Inflammatory macrophage treated with lipopolysaccharide for 1 hour (primary cell): ENCODE data around the gene SPATA46.

Source experiments
- DNase-seq, 2 donors: peaks; one replicate each; pipeline ENCODE4 v3.0.0-alpha.2; 2020 to 2022

The SPATA46 gene

DNA sequence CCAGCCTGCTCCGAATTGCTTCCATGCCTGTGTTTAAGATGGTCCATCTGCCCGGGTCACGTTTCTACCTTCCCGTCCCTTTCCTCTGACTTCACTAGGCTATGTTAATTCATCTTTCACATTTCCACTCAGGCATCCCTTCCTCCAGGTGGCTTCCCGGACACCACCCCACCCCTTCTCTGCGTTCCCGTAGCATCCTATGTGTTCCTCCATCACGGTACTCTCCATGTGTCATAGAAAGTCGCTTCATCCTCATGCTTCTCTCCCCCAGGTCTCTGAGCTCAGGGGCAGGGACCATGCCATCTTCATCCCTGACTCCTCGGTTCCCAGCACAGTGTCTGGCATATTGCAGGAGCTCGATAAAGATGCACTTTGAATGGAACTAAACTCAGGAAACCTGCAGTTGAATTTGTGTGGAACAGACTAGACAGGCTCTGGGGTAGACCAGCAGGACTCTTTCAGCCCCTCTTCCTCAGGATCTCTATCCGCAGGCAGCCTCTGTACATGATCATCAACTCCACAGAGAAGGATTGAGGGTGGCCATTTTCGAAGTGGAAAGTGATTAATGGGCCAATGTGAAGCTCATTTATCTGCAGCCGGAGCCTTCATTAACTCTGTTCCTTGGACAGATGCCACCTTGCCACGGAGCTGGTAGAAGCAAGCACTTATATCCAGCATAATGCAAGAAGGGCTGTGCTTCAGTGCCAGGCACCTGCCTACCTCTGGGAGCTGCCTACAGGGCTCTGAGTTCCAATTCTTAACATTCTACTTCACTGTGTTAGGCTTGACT lies 13.9 kb upstream of the SPATA46 start:
- DNase-seq, result no peak

DNA sequence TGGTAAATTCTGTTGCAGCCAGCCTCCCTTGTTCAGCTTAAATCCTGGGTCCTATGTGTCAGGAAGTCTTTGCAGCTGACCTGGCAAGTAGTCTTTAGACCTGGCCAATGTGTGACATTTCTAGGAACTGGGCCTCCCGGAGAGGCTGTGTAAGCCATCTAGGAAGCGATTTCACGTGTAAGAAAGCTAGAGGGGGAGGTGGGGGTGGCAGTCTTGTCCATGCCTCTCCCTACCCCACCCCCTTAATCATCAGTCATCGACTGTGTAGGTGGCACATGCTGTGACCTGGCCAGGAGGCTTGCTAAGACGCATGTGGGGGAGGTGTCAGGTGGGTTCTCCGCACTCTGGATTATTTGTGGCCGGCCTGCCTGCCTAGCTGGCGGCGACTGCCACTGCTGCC lies 13.3 kb upstream of the SPATA46 start:
- DNase-seq, result no peak

DNA sequence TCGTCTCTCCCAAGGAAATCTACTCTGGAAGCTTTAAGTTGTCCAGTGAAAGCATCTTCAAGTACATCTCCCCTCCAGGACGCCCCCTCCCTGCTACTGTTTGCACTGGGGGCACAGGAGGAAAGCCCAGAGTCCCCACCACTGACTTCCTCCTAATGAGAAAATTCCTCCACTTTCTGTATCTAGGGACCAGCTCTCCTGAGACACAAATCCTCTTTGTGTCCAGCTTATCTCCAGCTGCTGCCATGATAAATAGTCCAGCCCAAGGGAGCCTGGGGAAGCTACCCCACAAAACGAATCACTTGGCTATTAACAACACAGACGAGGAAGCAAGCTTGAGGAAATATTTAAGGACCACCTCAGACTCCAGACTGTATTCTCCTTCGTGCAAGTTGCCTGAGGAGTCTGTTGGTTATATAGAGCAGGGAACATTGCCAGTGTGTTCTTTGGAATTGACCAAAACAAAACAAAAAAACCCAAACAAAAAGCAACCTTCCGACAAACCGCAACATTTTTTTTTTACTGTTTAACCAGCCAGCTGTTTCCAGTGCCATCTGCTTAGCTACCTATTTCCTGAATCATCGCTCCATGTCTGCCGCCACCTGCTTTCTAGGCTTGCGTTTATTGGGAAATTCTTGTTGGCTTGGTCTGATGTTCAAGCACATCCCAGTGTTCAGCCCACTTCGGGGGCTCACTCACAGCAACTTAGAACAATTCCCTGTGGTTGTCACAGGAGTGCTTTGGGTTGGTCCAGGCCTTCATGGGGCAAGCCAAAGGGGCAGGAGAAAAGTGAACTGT lies 12.6 kb upstream of the SPATA46 start:
- DNase-seq, result no peak

DNA sequence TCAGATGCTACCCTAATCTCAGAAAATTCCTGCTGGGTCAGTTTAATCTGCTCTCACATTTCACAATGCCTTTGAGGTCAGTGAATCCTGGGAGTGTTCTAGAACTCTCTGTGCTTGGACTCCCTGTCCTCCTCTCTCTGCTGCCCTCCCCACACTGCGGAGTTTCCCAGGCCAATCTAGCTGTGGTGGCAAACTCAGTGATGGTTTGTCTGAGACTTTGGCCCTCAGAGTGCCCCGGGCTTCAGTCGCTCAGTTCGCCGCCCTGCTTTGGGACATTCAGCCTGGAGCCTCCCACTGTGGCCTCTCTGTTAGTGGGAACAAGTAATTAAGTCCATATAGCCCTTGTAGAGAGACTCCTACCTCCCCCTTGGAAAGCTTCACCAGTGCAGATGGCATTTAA lies 12.0 kb upstream of the SPATA46 start:
- no peak for DNase-seq

DNA sequence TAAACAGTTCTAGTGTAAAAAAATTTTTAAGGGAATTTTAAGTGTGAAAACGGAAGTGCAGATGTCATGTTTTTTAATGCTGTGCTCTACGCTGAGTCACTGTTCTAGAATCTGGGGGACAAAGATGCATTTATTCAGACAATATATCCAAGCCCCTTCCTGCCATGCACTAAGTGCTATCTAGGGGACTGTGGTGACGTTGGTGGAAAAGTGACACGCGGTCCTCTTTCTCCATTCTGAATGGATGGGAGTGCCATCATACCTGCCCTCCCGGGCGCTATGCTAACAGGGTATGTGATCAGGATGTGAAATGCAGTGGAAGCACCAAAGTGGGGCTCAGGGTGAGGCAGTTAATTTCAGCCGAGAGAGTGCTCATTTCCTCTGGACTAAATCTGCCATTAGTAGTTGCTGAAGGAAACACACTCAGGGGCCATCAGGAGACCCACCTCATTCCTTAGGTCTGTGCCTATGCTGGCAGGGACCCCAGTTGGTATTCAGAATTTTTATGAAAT lies 11.5 kb upstream of the SPATA46 start:
- DNase-seq, result no peak

DNA sequence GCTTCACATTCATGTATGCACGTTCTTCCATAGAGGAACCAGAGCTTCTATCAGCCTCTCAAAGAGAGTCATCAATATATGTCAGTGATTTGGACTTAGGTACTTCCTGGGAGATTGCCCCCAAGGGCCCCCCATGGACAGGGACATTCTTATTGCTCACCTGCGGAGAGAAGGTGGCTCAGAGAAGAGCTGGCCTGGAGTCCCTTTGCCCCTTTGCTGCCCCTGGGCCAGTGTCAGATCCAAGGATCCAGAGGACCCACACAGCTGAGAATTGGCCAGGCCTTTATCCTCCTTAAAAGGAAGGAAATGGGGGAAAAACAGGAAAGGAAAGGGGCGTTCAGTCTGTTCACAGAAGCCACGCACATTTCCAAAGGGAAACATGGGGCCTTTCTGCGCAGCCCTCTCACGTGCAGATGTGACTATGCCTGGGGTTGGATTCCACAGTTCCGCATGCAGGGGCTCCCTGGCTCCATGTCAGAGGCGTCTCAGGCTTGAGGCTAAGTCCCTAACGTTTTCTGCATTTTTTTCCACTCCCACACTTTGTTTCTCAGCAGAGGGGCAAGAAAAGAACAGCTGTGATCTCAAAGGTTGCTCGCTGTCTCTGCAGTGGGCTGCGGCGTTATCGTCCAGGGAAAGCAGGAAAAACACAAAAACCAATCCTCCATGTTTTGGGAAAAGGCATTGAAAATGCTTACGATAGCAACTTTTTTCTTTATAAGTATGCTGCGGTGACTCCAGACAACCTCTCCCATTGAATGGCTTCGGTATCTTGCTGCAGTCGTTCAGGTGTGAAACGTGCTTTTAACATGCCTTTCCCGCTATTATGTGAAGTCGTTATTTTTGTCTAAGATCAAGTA lies 10.8 kb upstream of the SPATA46 start:
- DNase-seq, result no peak

DNA sequence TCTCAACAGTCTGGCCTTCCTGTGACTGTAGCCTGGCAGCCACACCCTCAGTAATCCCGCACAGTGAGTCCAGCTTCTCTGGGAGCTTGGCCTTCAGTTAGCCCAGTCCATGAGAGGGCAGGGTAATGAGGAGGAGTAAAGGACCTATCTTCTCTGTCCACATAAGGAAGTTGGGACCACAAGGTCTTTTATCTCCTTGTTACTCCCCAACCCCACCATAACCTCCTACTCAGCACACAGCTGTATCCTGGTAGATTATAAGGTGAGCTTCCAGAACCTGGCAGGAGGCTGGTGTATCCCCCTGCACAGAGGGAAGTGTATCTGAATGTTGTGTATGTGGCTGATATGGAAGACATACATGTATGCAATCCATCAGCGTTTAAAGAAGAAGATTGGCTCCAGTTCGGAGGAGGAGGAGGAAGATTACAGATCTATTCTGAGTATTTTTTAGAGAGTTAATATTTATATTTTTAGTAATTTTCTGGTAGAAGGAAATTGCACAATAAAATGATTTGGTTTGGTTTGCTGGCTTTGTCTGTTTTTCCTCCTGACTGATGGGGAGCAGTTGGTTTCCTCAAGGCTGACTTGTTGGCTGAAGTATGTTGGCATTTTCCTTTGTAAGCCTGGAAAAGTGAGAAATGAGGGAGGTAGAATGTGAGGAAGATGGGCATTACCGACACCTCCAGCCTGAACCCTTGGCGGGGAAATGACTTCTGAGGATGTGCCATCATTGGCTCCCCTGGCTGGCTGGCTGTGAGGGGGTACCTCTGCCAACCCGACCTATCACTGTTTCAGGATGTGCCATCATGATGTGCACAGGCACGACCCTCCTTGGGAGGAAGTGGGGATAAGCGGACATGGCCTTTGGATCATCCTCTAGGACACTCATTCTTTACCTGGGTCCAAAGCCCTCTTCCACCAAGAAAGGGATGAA lies 9.9 kb upstream of the SPATA46 start:
- DNase-seq, result no peak

DNA sequence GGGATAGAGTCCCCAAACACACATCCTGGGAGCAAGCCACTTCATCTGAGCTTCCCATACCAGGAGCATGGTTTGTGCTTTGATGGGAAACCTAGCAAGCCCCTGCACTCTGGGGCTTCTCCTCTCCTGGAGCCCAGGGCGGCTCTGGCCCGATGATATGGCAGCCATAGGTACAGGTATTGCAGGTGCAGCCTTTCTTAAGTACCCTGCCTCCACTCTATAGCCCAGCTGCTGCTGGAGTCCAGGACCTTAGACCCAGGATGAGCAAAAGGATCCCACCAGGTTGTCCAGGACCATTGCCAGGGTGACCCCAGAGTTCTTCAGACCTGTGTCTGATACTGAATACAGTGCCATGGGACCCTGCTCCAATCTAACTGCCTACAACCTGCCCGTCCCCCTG lies 9.0 kb upstream of the SPATA46 start:
- no peak for DNase-seq

DNA sequence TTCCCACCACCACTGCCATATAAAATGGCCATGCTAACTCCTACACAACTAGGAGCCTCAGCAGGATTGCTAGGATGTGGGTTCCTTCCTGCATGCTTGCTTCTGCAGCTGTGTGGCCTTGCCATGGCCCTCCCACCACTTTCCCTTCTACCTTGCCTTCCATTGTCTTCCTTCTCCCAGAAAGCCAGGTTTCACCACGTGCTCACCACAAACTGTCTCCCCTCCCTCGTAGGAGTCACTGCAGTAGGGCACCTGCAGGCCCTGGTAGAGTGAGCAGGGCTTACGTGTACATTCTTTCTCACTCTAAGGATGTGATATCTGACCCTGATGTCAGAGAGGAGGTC lies 8.6 kb upstream of the SPATA46 start:
- DNase-seq, result no peak

DNA sequence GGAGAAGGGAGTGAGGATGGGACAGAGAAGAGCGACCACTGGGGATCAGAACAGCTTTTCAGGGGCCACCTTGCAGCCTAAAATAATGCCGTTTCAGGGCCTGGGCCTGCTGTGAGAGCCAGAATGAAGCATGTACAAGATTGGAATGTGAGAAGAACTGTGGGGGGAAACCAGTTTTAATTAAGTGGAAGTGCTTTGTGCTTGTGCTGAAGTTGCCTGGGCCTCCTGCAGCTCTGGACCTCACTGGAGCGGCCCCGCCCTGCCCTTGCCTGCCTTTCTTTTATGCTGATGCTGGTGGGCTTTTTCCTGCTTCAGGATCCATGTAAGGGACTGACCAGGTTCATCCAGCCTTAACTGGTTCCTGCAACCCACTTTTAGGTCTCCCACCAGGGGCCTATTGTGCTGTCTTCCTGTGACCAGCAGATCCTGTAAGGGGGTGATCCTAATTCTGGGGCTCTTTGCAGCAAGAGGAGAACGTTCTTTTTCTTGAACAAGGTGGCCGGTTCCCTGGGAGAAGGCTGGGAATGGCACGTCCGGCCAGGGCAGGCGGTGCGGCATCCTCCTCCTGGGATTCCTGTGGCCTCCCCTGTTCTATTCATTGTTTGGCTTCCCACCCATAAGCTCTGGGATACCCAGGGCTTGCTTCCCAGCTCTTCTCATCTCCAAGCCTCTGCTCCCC lies 8.1 kb upstream of the SPATA46 start:
- DNase-seq, result no peak

DNA sequence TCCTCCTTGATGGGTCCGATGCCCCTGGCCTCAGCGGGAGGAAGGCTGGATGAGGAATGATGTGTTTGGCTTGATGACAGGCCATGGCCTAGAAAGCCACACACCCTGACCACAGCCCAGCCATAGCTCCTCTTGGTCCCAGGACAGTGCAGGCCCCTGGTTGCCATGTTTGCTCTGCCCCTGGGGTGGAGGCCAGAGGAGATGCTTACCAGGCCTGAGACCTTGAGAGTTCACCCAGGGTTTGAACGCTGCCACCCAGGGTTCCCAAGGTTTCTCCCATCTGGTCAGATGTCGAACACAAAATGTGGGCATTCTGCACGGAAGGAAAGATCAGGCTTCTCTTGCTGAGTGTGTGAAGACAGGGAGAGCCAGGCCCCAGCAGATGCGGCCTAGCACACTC lies 7.5 kb upstream of the SPATA46 start:
- no peak for DNase-seq

DNA sequence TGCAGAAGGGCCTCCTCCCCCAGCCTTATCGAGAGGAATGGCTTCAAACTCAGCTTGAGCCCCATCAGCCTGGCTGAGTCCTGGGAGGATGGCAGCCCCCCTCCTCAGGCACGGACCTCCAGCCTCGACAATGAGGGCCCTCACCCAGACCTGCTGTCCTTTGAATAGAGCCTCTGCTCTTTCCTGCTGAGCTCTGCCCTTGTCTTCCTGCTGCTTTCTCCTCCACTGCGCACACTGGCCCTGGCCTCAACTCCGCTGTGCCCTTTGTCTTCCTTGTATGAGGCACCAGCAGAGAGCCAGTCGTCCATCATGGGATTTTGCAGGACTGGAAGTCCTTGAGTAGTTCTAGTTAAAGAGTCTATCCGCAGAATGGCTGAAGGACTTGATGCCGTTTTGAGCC lies 6.9 kb upstream of the SPATA46 start:
- DNase-seq, result no peak

DNA sequence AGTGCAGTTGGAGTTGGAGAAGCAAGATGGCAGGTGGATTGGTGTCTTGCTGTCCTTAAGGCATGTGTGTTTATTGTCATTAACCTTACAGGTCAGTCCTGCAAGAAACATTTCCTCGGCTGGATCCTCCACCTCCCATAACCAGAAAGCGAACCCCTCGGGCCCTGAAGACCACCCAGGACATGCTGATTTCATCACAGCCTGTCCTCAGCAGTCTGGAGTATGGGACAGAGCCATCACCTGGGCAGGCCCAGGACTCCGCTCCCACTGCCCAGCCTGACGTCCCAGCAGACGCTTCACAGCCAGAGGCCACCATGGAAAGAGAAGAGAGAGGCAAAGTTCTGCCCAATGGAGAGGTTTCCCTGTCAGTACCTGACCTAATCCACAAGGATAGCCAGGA lies 6.4 kb upstream of the SPATA46 start:
- no peak for DNase-seq

DNA sequence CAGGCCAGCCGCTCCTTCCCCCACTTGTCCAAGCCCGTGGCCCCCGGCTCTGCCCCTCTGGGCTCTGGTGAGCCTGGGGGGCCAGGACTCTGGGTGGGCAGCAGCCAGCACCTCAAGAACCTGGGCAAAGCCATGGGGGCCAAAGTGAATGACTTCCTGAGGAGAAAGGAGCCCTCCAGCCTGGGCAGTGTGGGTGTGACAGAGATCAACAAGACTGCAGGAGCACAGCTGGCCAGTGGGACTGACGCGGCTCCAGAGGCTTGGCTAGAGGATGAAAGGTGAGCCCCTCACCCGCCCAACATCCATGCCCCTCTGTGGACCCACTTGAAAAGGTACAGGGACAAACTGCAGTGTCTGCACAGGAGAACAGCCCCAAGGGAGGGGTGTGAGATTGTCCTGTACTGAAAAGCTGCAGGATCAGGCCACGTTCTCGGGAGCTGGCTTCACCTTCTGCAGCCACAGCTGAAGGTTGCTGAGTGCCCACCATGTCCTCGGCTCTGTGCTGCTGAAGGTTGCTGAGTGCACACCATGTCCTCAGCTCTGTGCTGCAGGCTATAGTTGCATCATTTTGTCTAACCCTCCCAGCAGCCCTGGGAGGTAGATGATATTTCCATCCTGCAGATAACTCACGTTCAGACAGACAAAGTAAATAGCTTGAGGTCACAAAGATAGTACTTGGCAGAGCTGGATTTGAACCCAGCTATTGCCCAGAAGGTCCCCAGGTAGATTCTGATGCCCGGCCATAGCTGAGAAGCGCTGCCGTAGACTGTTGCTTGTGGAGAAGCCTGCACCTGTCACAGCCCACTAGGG lies 5.5 kb upstream of the SPATA46 start:
- no peak for DNase-seq

DNA sequence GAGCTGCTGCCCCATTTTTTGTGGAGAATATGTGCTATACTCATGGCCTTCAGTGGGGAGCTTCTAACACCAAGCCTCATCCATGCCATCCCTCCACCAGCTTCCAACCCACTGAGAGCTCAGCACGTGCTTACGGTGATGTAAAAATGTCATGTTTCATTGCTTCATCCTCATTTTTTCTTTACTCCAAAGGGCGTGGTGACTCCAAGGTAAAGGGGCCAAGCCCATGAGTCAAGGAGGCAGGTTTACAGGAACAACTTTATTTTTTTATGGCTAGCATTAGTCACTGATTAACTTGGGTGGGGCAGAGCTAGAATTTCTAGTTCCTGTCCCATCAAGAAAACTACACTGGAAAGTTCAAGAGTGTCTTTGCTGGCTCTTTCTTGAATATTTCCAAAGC lies 4.7 kb upstream of the SPATA46 start, which contains the start of gene C1orf226:
C1orf226 (plus strand) TSS at position 346 of the 400 bp plus-strand sequence. CDS start 174 bp downstream, outside the sequence.
- no peak for DNase-seq

DNA sequence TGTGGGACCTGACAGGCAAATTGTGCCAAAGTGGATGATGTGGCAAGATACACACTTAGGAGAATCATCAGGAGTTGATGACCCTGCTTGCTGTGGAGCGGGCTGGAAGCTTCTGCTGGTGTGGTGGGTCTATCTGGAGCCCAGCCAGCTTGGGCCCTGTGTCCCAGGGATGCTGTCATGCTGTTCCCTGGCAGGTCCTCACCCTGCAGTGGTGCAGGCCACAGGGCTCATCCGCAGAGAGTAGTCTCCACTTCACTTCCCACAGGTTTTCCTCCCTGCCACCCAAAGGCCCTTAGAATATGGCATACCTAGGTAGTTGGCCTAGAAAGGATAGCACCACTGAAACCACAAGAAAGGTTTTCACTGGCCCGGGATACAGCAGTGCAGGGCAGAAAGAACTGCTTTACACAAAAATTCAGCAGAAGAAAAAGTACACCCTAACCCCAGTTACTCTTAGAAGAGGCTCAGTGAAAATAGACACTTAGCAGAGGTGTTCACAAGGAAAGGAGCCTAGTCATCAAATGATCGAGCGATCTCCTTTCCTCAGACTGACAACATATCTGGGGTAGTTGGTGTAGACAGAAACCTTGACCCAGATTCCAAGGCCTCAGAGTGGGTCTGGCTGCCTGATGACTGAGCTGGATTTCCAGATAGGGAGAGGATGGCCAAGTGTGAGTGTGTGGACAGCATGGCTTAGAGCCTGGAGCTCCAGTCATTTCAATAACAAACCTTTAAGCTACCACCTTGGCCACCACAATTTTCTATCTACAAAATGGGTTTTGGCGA lies 3.6 kb upstream of the SPATA46 start:
- DNase-seq, result no peak

DNA sequence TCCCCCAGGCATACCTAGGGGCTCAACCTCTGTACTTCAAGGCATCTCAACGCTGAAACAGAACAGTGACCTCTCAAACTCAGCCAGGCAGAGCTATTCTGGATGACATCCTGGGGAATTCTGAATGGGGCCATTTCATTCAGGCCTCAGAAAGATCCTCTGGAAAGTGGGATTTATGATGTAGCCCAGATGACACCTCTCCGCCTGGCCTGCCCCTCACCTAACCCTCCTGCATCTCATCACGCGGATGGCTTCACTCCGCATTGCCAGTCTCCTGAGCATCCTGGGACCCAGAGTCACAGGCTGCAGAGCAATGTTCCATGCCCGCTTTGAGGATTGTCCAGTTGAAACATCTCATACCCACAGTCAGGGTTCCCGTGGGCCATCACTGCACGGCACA lies 1.2 kb downstream of the SPATA46 start:
- DNase-seq, result no peak

DNA sequence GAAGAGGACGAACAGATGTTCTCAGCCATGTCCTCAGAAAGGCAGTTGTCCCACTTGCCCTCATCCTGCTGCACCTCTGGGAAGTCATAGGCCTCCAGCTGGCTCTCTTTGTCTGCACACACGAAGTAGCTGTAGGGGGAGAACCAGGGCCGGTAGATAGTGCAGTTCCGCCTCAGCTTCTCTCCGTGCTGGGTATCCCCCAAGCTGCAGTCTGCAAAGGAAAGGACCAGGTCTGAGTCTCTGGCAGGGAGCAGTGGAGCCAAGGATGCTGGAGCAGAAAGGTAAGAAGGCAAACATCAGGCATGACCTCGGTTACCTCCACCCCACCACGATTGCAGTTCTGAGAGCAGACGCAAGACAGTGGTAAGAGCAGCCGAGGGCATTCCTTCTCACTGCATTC lies 2.2 kb downstream of the SPATA46 start:
- no peak for DNase-seq

DNA sequence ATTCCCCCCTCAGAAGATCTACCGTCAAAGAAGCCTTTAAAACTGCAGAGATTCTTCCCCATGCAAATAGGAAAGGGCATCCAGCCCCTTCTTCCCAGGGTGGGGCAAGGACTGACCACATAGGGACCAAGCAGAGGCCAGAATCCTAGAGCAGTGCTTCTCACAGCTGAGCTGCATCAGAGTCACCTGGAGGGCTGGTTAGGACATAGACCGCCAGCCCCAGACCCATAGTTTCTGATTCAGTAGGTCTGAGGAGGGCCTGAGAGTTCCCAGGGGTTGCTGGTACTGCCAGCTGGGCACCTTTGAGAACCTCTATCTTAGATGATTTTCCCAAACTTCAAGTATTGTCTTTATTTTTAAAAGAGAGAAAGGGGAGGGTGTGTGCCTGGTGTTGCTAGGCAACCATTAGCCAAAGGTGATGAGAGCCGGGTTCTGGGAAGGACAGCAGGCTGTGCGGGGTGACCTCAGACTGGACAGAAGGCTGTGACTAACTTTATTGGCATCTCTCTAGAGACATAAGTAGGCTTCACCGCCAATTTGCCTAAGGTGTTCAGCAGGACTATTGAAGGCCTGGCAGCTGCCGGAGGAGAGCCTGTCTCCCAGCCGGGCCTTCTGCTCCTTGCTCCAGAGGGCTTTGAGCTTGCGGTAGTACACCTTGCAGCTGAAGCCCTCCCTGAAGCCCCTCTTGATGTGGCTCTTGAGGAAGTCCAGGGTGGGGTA lies 3.0 kb downstream of the SPATA46 start:
- DNase-seq, result no peak
